Retina (tissue), 1 donor: ENCODE results near the gene SMIM41.
A peak's percentile ranks its signal among the peaks of the same experiment; 100 is the strongest.
"Not testable (repeated sequence)": the region's sequence is repeated elsewhere in the genome, so short reads cannot be mapped to it uniquely, and the experiment has no call there.

Experiments used
- DNase-seq: peaks from one replicate; pipeline ENCODE4 v3.0.0-alpha.2; 2016

Gene SMIM41

GRCh38 chr12:52085682-52086180, 6.2 kb downstream of the SMIM41 start:
- no peak for DNase-seq

- DNase-seq = no peak
Observed at GRCh38 chr12:52086366-52086765, 6.9 kb downstream of the SMIM41 start.

GRCh38 chr12:52086944-52087835, 7.7 kb downstream of the SMIM41 start:
- no peak for DNase-seq

- peak; percentile 40 for DNase-seq
Observed at GRCh38 chr12:52087961-52088820, 8.7 kb downstream of the SMIM41 start.

- DNase-seq = no peak
Observed at GRCh38 chr12:52089491-52089890, 10.0 kb downstream of the SMIM41 start.

- DNase-seq = no peak
Observed at GRCh38 chr12:52090291-52090690, 10.8 kb downstream of the SMIM41 start.

GRCh38 chr12:52091061-52091460, 11.6 kb downstream of the SMIM41 start:
- DNase-seq = no peak

- no peak for DNase-seq
Observed at GRCh38 chr12:52091869-52092268, 12.4 kb downstream of the SMIM41 start.

- DNase-seq = no peak
Observed at GRCh38 chr12:52093346-52093745, 13.8 kb downstream of the SMIM41 start.

- DNase-seq = no peak
Observed at GRCh38 chr12:52096332-52097044, 17.0 kb downstream of the SMIM41 start.

GRCh38 chr12:52097045-52097666, 17.7 kb downstream of the SMIM41 start:
- no peak for DNase-seq

- DNase-seq = not testable (repeated sequence)
Observed at GRCh38 chr12:52104431-52105089, 25.1 kb downstream of the SMIM41 start.

GRCh38 chr12:52116222-52117125, 37.0 kb downstream of the SMIM41 start:
- not testable (repeated sequence) for DNase-seq

- not testable (repeated sequence) for DNase-seq
Observed at GRCh38 chr12:52117806-52118475, 38.4 kb downstream of the SMIM41 start.

- DNase-seq = no peak
Observed at GRCh38 chr12:52119398-52120254, 40.1 kb downstream of the SMIM41 start.

- no peak for DNase-seq
Observed at GRCh38 chr12:52120951-52121823, 41.7 kb downstream of the SMIM41 start.

- peak; percentile 74 for DNase-seq
Observed at GRCh38 chr12:52121824-52122539, 42.5 kb downstream of the SMIM41 start.

GRCh38 chr12:52122540-52122871, 43.0 kb downstream of the SMIM41 start:
- no peak for DNase-seq
